Left ventricle myocardium inferior (tissue), 1 donor: ENCODE data around the gene L3MBTL4. TPM values are rescaled to one million over a fixed set of nuclear protein-coding genes. Genes with fewer than 3 reads are reported as not detected.

Experiments used
- DNase-seq: peaks from one replicate; pipeline ENCODE4 v3.0.0-alpha.2; 2020
- H3K27ac ChIP-seq: fragments of 200-600 bp; replicated peaks from 2 replicates; pipeline ENCODE4 v1.8.0; 2021
- H3K27me3 ChIP-seq: fragments of 200-600 bp; 2 replicates; pipeline ENCODE4 v1.8.0; 2021; ENCODE audit warnings: low read depth
- H3K36me3 ChIP-seq: fragments of 200-600 bp; 2 replicates; pipeline ENCODE4 v1.8.0; 2021
- H3K4me1 ChIP-seq: fragments of 200-600 bp; 2 replicates; pipeline ENCODE4 v1.8.0; 2021
- H3K4me3 ChIP-seq: fragments of 200-600 bp; 2 replicates; pipeline ENCODE4 v1.8.0; 2021; ENCODE audit warnings: mild to moderate bottlenecking, moderate library complexity
- H3K9me3 ChIP-seq: fragments of 200-600 bp; replicated peaks from 2 replicates; pipeline ENCODE4 v1.8.0; 2021
- intact Hi-C: fragments of 100-400 bp; cut with micrococcal nuclease; formaldehyde crosslinking; loops from one replicate; pipeline ENCODE4 v1.11.0; 2022
- total RNA-seq: library from RNA; stranded (reverse); fragmentation: NEBNext Ultra II Directional; extraction: Animal tissue kit (Norgen Biotek cat#: 25700); gene quantifications from one replicate; pipeline ENCODE4 v1.2.1, GENCODE V29; 2021
- TF ChIP-seq, protein P1 (sequence below): fragments of 200-600 bp; IDR thresholded peaks from 2 replicates; pipeline ENCODE4 v1.8.0; 2021; ENCODE audit warnings: antibody characterized with exemption, mild to moderate bottlenecking, borderline replicate concordance
- donor health status: DM: no; HTN: yes; CAD: no; lungs with severe emphysema.

The L3MBTL4 gene
- total RNA-seq, 1 donor from 2014 or later, result 3.5 TPM

DNA sequence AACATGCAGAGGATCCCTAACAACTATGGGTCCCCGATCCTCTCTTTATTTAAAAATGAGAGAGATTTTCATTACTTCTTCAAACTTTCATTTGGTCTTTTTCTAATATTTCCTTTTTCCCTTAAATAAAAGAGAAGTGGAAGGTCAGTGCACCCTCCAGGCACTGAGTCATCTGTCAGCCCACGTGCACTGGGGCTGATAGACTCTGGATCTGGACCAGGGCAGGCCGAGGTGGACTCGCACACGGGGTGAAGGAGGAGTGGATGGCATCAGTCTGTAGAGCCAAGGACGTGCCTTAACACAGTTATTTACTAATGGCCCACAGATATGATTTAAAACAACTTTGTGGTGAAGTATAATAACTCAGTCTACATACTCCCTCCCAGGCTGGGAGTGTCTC, 305.0 kb downstream of the L3MBTL4 start:
- no peak overlapping the region for H3K4me3 ChIP-seq
- no peaks in the 10 kb centered on the region for H3K27me3 ChIP-seq
- TF ChIP-seq, protein P1, sequence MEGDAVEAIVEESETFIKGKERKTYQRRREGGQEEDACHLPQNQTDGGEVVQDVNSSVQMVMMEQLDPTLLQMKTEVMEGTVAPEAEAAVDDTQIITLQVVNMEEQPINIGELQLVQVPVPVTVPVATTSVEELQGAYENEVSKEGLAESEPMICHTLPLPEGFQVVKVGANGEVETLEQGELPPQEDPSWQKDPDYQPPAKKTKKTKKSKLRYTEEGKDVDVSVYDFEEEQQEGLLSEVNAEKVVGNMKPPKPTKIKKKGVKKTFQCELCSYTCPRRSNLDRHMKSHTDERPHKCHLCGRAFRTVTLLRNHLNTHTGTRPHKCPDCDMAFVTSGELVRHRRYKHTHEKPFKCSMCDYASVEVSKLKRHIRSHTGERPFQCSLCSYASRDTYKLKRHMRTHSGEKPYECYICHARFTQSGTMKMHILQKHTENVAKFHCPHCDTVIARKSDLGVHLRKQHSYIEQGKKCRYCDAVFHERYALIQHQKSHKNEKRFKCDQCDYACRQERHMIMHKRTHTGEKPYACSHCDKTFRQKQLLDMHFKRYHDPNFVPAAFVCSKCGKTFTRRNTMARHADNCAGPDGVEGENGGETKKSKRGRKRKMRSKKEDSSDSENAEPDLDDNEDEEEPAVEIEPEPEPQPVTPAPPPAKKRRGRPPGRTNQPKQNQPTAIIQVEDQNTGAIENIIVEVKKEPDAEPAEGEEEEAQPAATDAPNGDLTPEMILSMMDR, result no peak
- intact Hi-C loops, result no loop called here
- no peak overlapping the region for H3K27ac ChIP-seq
- H3K9me3 ChIP-seq, result no peaks in the 10 kb centered on the region
- no peaks in the 10 kb centered on the region for H3K4me1 ChIP-seq
- no peaks in the 10 kb centered on the region for H3K36me3 ChIP-seq
- DNase-seq, result no peak

DNA sequence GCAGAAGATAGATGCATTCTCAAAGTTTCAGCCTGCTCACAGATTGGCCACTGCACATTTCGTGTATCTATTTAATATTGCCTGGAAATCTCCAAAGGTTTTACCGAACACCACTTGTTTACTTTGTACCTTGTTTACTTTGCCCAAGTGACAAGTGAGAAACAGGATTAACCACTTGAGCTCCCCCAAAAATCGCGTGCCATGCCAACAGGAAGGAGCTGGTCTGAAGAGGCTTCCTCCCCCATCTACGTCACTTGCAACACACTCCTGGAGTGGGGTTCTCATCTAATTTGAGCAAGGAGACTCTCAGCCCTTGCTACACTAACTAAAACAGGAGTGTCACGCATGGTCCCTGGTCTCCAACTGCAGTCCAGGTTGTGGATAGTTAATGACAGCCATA, 306.9 kb downstream of the L3MBTL4 start:
- Histone ChIP-seq H3K36me3 (no peaks in the 10 kb centered on the region), H3K9me3 (no peaks in the 10 kb centered on the region), H3K4me3 (no peak overlapping the region), H3K4me1 (no peaks in the 10 kb centered on the region), H3K27me3 (no peaks in the 10 kb centered on the region), H3K27ac (no peak overlapping the region)
- intact Hi-C loops, result no loop called here
- DNase-seq, result no peak
- TF ChIP-seq, protein P1, result no peak

DNA sequence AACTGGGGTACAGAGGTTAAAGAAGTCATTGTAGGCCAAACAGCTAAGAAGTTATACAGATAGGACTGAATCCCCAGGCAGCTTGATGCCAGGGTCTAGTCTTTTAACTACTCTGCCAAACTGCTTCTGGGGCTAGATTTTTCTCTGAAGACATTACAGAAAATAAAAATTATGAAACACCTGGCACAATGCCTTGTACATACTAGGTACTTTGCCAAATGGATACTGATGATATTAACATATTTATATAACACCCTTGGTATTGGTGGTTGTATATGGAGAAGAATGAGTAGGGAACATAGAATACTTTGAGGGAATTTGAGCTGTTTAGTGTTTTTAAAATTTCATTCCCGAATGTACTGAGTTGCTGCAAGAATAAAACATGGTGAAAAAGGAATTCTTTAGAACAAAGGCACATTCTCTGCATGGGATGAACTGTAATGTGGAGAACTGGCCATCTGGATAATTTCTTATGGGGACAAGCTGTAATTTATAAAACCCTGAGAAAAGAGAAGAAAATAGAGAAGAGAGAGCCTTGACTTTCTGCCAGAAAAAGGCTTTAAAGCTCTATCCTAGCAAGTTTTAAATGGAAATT, 308.5 kb downstream of the L3MBTL4 start:
- Histone ChIP-seq H3K27ac (no peak overlapping the region), H3K36me3 (no peaks in the 10 kb centered on the region), H3K27me3 (no peaks in the 10 kb centered on the region), H3K9me3 (no peaks in the 10 kb centered on the region), H3K4me3 (no peak overlapping the region), H3K4me1 (no peaks in the 10 kb centered on the region)
- TF ChIP-seq, protein P1, result no peak
- no peak for DNase-seq
- intact Hi-C loops, result no loop called here

DNA sequence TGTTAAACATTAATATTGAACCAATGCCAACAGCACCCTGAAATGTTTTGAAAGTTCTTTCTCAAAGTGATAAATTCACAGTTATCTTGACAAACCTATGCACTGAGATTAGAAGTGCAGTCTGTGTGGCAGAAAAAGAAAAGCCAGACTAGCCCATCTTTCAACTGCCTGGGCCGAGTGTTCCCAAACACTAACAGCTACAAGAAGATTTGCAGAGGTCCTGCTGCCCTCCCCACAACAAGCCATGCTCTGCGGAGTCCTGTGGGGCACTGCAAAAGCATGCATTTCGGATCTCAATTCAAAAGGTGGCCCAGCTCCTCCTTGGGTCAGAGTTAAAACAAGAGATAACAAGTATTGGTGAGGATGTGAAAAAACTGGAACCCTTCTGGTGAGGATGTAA, 311.0 kb downstream of the L3MBTL4 start:
- intact Hi-C loops, result no loop called here
- no peak overlapping the region for H3K27ac ChIP-seq
- no peaks in the 10 kb centered on the region for H3K9me3 ChIP-seq
- H3K27me3 ChIP-seq, result no peaks in the 10 kb centered on the region
- TF ChIP-seq, protein P1, result no peak
- no peaks in the 10 kb centered on the region for H3K4me1 ChIP-seq
- H3K36me3 ChIP-seq, result no peaks in the 10 kb centered on the region
- no peak overlapping the region for H3K4me3 ChIP-seq
- DNase-seq, result no peak

DNA sequence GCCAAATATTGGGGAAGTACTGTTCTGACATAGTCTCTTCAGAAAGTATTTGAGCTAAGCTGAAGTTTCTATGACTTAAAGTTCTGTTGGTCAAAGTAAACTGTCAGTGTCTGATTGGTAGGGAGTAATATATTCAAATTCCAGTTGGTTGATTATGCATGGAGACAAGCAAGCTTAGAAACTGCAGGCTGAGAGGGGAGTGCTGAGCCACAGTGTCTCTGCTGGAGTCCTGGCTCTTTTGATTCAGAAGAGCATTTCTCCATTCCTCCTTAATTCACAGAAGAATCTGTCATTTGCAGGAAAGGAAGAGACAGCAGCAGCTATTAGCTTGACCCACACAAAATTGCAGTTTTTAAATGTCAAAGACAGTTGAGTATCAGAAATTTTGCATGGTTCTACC, 318.0 kb downstream of the L3MBTL4 start:
- no peak overlapping the region for H3K27ac ChIP-seq
- DNase-seq, result no peak
- no peaks in the 10 kb centered on the region for H3K9me3 ChIP-seq
- no peaks in the 10 kb centered on the region for H3K4me1 ChIP-seq
- H3K27me3 ChIP-seq, result no peaks in the 10 kb centered on the region
- intact Hi-C loops, result no loop called here
- no peak overlapping the region for H3K4me3 ChIP-seq
- TF ChIP-seq, protein P1, result no peak
- no peaks in the 10 kb centered on the region for H3K36me3 ChIP-seq
